PC-3 (cell line): ENCODE data around the gene NSMF. TPM values are rescaled to one million over a fixed set of nuclear protein-coding genes. Genes with fewer than 3 reads are reported as not detected.

Experiments
- ATAC-seq: fragments of 200-7000 bp; cut with Tn5 transposase; 2 replicates; pipeline ENCODE4 v1.9.1; 2020; ENCODE audit warnings: mild to moderate bottlenecking, moderate library complexity
- BruUV-seq: library from RNA; stranded (reverse); fragments of 400-500 nt; replicated peaks from 2 replicates; lab custom pipeline; 2021; lab: Mats Ljungman, UMichigan
- CTCF ChIA-PET: fragments of 300-600 bp; sonication (Branson Sonifier 250); formaldehyde crosslinking; loops from one replicate; lab custom pipeline; 2022; ENCODE audit warnings: antibody characterized with exemption; lab: Charles Lee
- POLR2A ChIA-PET: fragments of 300-600 bp; sonication (Branson Sonifier 250); formaldehyde crosslinking; loops from one replicate; lab custom pipeline; 2022; ENCODE audit warnings: antibody characterized with exemption; ENCODE audit not compliant: unreplicated experiment; lab: Charles Lee
- DNase-seq: peaks from one replicate; pipeline ENCODE4 v3.0.0-alpha.2; 2015
- H2AFZ ChIP-seq: fragments of 300-600 bp; sonication (generic); 2 replicates; pipeline ENCODE4 v1.6.0; 2016; ENCODE audit warnings: antibody characterized with exemption, low read length
- H3F3A ChIP-seq: fragments of 300-600 bp; sonication (generic); one replicate; pipeline ENCODE4 v1.6.0; 2017; ENCODE audit warnings: antibody characterized with exemption, low read length, control low read depth, mild to moderate bottlenecking; ENCODE audit not compliant: unreplicated experiment
- H3K27ac ChIP-seq: fragments of 300-600 bp; sonication (generic); 2 replicates; pipeline ENCODE4 v1.5.1; 2016; ENCODE audit warnings: mild to moderate bottlenecking, low read length
- H3K27me3 ChIP-seq: fragments of 300-600 bp; sonication (generic); 2 replicates; pipeline ENCODE4 v1.6.1; 2016; ENCODE audit warnings: low read length, mixed read lengths
- H3K36me3 ChIP-seq: fragments of 300-600 bp; sonication (generic); 2 replicates; pipeline ENCODE4 v1.6.1; 2016; ENCODE audit warnings: low read depth, mixed run types, low read length, mixed read lengths
- H3K4me1 ChIP-seq: fragments of 300-600 bp; sonication (generic); 2 replicates; pipeline ENCODE4 v1.5.1; 2016; ENCODE audit warnings: low read length; ENCODE audit not compliant: insufficient read depth
- H3K4me2 ChIP-seq: fragments of 300-600 bp; sonication (generic); 2 replicates; pipeline ENCODE4 v1.6.0; 2016; ENCODE audit warnings: low read length
- H3K4me3 ChIP-seq: fragments of 300-600 bp; sonication (generic); 2 replicates; pipeline ENCODE4 v1.5.1; 2016; ENCODE audit warnings: mild to moderate bottlenecking, low read length, mixed read lengths
- H3K79me2 ChIP-seq: fragments of 300-600 bp; sonication (generic); 2 replicates; pipeline ENCODE4 v1.6.1; 2017; ENCODE audit warnings: low read length, mixed read lengths
- H3K9ac ChIP-seq: fragments of 300-600 bp; sonication (generic); 2 replicates; pipeline ENCODE4 v1.6.0; 2016; ENCODE audit warnings: mild to moderate bottlenecking, low read length
- H3K9me2 ChIP-seq: fragments of 300-600 bp; sonication (generic); replicated peaks from 2 replicates; pipeline ENCODE4 v1.6.1; 2016; ENCODE audit warnings: mixed run types, low read length, mixed read lengths
- H3K9me3 ChIP-seq: fragments of 300-600 bp; sonication (generic); 2 replicates; pipeline ENCODE4 v1.6.1; 2016; ENCODE audit warnings: low read length, mixed read lengths
- H4K20me1 ChIP-seq: fragments of 300-600 bp; sonication (generic); 2 replicates; pipeline ENCODE4 v1.6.1; 2016; ENCODE audit warnings: low read length, mixed read lengths
- CTCF ChIP-seq: fragments of 300-600 bp; sonication (generic); conservative IDR thresholded peaks from 2 replicates; pipeline ENCODE4 v1.5.1; 2017; ENCODE audit warnings: antibody characterized with exemption, low read depth, mild to moderate bottlenecking, low read length
- EZH2 ChIP-seq: fragments of 300-600 bp; sonication (generic); IDR thresholded peaks from one replicate; pipeline ENCODE4 v1.6.1; 2017; ENCODE audit warnings: antibody characterized with exemption, mild to moderate bottlenecking, low read length; ENCODE audit not compliant: unreplicated experiment
- EZH2phosphoT487 ChIP-seq: fragments of 300-600 bp; sonication (generic); IDR thresholded peaks from 2 replicates; pipeline ENCODE4 v1.6.1; 2018; ENCODE audit warnings: mild to moderate bottlenecking, antibody characterized with exemption, low read length, borderline replicate concordance
- intact Hi-C: fragments of 100-400 bp; cut with micrococcal nuclease; formaldehyde crosslinking; loops from 2 replicates; pipeline ENCODE4 v1.9.0; 2023
- total RNA-seq: library from RNA; depleted of rRNA; stranded (reverse); fragments of >200 nt; gene quantifications from 2 replicates; pipeline ENCODE4 v1.2.3, GENCODE V29; 2014

NSMF gene
- total RNA-seq, 1 experiment from 2014 or later = 30.8 TPM

- ChIA-PET POLR2A (no interaction called here), CTCF (no interaction called here)
- no peaks in the 10 kb centered on the region for H3K9me3 ChIP-seq
- no peak overlapping the region for H3K9ac ChIP-seq
- TF ChIP-seq CTCF (no peak), EZH2 (no peak), EZH2phosphoT487 (no peak)
- H3K36me3 ChIP-seq = no peaks in the 10 kb centered on the region
- H3K4me3 ChIP-seq = no peak overlapping the region
- no peak overlapping the region for H3K4me2 ChIP-seq
- no peak for ATAC-seq
- H3K27ac ChIP-seq = no peak overlapping the region
- no peaks in the 10 kb centered on the region for H3F3A ChIP-seq
- H2AFZ ChIP-seq = no peak overlapping the region
- no peaks in the 10 kb centered on the region for H3K27me3 ChIP-seq
- peaks cover 16% of the 10 kb centered on the region for H3K4me1 ChIP-seq
- intact Hi-C loops = no loop called here
- H3K79me2 ChIP-seq = no peaks in the 10 kb centered on the region
- no peaks in the 10 kb centered on the region for H3K9me2 ChIP-seq
- DNase-seq = no peak
- no peaks in the 10 kb centered on the region for H4K20me1 ChIP-seq
- BruUV-seq = no TSS peak
Observed at GRCh38 chr9:137490532-137491186, 31.5 kb upstream of the NSMF start.

GRCh38 chr9:137488906-137489305, 29.8 kb upstream of the NSMF start:
- no peaks in the 10 kb centered on the region for H4K20me1 ChIP-seq
- no peaks in the 10 kb centered on the region for H3K79me2 ChIP-seq
- TF ChIP-seq CTCF (no peak), EZH2phosphoT487 (no peak), EZH2 (no peak)
- BruUV-seq = no TSS peak
- ChIA-PET CTCF (no interaction called here), POLR2A (no interaction called here)
- no peak overlapping the region for H3K4me3 ChIP-seq
- H3K4me1 ChIP-seq = peaks cover 10% of the 10 kb centered on the region
- H3K9me3 ChIP-seq = no peaks in the 10 kb centered on the region
- intact Hi-C loops = no loop called here
- H3K27me3 ChIP-seq = no peaks in the 10 kb centered on the region
- H2AFZ ChIP-seq = no peak overlapping the region
- H3K36me3 ChIP-seq = no peaks in the 10 kb centered on the region
- H3F3A ChIP-seq = no peaks in the 10 kb centered on the region
- DNase-seq (no peak), ATAC-seq (no peak)
- no peaks in the 10 kb centered on the region for H3K9me2 ChIP-seq
- H3K27ac ChIP-seq = no peak overlapping the region
- H3K9ac ChIP-seq = no peak overlapping the region
- no peak overlapping the region for H3K4me2 ChIP-seq

GRCh38 chr9:137488327-137488653, 29.2 kb upstream of the NSMF start:
- Histone ChIP-seq H3K9ac (no peak overlapping the region), H3K27me3 (no peaks in the 10 kb centered on the region), H3K27ac (no peak overlapping the region), H3K9me2 (no peaks in the 10 kb centered on the region), H2AFZ (no peak overlapping the region), H3K36me3 (no peaks in the 10 kb centered on the region), H3F3A (no peaks in the 10 kb centered on the region), H3K4me1 (peaks cover 7% of the 10 kb centered on the region; the same call in 1 of the 2 replicates), H3K79me2 (no peaks in the 10 kb centered on the region), H4K20me1 (no peaks in the 10 kb centered on the region), H3K4me3 (no peak overlapping the region), H3K4me2 (no peak overlapping the region), H3K9me3 (no peaks in the 10 kb centered on the region)
- ChIA-PET POLR2A (no interaction called here), CTCF (no interaction called here)
- DNase-seq (no peak), ATAC-seq (no peak)
- BruUV-seq = no TSS peak
- TF ChIP-seq CTCF (no peak), EZH2 (no peak), EZH2phosphoT487 (no peak)
- intact Hi-C loops = no loop called here
